Hematopoietic multipotent progenitor cell treated with erythropoietin and hydrocortisone succinate and interleukin-3 and kit ligand, for 17 days (in vitro differentiated cells): Measurements from ENCODE around the gene RNFT2.

Source experiments
- DNase-seq: peaks from one replicate; pipeline ENCODE4 v3.0.0-alpha.2; 2015; ENCODE audit warnings: low spot score

The RNFT2 gene

DNA sequence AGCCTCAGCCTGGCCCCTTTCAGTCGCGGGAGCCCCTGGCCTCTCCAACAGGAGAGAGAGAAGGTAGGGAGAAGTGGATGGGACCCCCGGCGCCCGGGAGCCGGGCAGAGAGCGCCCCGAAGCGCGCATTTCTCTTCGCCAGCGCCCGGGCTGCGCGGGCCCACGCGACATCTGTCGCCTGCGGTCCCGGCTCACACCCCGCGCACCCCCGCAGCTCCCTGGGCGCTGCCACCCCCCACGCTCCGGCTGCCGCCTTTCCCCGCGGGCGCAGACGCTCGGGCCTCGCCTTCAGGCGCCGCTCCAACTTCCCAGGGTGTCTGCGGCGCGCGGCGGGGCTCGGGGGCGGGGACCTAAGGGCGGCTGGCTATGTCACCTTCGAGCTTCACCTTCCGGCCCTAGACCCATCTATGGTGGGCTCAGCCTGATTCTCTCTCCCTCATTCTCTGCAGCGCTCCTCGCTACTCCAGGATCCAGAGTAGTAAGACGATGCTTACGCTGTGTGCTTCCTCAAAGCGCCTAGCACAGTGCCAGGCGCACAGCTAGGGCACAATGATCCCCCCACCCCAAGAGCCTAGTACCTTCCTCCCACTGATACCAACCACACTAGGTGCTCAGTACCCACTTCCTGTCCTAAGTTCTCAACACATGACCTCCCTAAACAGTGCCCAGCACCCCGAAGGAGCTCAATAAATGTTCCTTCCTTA, 141.5 kb downstream of the RNFT2 start:
- DNase-seq = no peak

DNA sequence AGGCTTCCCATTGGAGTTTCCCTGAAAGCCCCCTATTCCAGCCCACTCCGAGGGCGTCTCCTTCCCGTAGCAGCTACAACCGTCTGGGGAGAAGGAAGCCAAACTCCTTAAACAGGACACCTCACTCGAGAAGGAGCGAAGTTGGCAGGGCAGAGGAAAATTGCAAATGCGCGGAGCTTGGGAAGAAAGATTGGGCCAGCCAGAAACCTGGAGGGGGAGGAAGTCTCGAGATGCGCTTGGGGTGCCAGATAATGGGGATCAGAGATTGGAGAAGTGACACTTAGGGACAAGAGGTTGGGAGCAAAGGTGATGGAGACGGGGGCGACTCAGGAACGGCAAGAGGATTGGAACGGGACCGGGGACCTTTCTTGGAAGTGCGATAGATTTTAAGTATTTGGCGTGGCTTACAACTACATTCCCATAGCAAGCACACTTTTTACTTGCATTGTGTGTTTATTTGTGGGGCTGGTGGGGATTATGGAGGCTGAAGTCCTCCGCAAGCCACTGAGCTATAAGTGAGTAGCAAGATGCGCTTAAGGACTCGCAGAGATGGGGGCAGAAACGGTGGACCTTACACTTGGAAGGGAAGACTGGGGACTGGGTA, 142.2 kb downstream of the RNFT2 start:
- no peak for DNase-seq

- no peak for DNase-seq
Measured at GRCh38 chr12:116880817-116881324, 142.8 kb downstream of the RNFT2 start.

DNA sequence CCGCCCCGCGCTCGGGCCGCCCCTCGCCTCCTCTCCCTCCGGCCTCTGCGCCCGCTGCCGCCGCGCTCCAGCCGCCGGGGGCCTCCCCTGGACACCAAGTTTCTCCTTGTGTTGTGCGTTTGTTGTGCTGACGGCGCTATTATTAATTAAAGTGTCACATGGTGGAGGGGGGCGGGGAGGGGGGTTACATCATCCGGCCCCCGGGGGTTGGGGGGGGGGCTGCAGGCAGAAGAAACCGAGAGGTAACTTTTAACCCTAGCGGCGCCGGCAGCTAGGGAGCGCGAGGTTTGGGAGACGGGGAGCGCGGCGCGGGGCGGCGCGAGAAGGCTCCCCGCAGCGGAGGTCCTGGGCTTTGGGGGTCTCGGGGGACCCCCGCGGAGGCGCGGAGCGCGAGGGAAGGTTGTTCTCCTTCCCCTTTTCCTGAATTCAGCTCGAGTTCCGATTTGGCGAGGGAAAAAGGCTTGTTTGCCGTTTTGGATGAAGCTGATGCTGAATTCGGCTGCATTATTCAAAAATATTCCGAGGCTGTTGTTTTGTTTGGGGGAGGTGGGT, 143.3 kb downstream of the RNFT2 start, which contains the start of gene HRK:
TSS of gene HRK (minus strand) at position 117 of the 552 bp plus-strand sequence. CDS start 134 bp downstream, outside the sequence.
- DNase-seq = no peak

DNA sequence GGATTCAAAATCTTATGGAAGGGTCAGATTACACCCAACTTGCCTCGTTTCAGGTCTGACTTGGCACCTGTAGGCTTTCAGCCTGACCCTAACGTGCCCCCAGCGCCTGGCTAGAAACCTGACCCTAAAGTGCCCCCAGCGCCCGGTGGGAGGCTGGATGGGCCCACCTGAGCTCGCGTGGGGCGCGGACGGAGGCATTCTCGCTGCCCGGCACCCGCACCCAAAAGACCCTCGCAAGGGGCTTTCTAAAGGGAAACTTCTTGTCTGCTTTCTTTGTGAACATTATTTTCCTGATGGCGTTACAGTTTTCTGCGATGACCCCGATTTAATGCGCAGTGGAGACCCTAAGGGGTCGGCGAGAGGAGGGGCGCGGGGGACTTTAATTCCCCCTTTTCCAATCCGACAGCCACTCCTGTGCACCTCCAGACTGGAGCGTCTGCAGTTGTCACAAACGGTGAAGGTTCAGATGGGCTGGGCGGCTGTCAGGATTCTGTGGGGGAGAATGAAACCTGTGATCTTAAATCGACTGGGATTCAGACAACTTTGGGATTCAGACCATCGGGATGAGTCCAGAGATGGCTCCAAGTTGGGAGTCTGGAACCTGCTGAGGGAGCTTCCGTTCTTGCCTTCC, 143.9 kb downstream of the RNFT2 start:
- no peak for DNase-seq

DNA sequence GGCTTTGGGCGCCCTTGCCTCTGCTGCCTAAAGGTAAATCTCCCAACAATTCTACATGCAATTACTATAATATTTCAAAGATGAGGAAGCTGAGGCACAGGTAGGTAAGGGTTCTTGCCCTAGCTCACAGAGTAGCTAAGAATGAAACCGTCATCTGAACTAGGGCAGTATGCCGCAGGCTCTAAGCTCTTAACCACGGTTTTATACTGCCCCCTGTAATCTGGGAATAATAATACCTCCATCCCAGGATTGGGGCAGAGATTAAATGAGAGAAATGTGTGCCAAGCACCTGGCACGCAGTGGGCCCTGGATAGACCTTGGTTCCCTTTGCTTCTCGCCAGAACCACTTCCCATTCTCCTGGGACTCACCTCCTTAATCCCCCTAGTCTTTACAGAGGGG, 144.6 kb downstream of the RNFT2 start:
- no peak for DNase-seq

DNA sequence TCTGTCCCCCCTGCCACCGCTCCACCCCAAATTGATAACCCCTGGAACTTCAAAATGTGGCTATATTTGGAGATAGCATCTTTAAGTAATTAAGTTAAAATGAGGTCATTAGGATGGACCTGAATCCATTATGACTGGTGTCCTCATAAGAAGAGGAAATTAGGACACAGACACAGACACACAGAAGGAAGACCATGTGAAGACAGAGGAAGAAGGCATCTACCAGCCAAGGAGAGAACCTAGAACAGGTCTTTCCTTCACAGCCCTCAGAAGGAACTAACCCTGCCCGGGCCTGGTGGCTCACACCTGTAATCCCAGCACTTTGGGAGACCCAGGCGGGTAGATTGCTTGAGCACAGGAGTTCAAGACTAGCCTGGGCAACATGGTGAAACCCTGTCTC, 146.8 kb downstream of the RNFT2 start:
- no peak for DNase-seq

- DNase-seq = no peak
Measured at GRCh38 chr12:116885491-116885890, 147.4 kb downstream of the RNFT2 start.

- no peak for DNase-seq
Measured at GRCh38 chr12:116887244-116887643, 149.1 kb downstream of the RNFT2 start.

DNA sequence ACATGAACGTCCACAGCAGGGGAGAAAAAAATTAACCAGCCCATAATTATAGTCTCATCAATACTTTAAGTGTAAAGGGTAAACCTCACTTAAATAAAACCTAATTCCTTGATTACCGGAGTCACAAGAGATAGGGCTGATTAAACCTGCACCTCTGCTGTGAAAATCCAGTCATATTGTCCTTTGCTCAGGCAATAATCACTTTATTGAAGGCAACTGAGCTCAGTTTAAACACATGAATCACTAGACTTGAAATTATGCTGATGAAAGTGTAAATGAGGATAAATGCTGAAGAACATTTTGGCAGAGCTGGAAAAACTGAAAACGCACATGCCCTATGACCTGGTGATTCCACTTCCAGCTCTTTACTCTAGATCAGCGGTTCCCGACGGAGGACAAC, 149.8 kb downstream of the RNFT2 start:
- DNase-seq = no peak

DNA sequence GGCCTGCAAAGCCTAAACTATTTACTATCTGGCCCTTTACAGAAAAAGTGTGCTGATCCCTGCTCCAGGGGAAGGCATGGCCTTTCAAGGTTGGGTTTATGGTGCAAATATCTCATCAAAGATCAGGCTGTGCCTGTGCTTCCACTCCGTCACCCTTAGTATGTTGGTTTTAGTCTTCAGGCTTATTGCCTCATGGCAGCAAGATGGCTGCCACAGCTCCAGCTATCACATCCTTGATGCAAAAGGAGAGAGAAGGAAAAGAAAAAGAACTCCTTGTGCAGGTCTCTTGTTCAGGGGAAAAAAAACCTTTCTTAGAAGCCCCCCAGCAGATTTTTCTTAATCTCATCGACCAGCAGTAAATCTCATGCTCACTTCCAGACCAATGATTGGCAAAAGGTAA, 152.2 kb downstream of the RNFT2 start:
- no peak for DNase-seq

- no peak for DNase-seq
Measured at GRCh38 chr12:116891019-116891418, 152.9 kb downstream of the RNFT2 start.

- no peak for DNase-seq
Measured at GRCh38 chr12:116892349-116893140, 154.4 kb downstream of the RNFT2 start.

GRCh38 chr12:116894913-116895312, 156.8 kb downstream of the RNFT2 start:
- DNase-seq = no peak

GRCh38 chr12:116896411-116896924, 158.4 kb downstream of the RNFT2 start:
- DNase-seq = no peak

DNA sequence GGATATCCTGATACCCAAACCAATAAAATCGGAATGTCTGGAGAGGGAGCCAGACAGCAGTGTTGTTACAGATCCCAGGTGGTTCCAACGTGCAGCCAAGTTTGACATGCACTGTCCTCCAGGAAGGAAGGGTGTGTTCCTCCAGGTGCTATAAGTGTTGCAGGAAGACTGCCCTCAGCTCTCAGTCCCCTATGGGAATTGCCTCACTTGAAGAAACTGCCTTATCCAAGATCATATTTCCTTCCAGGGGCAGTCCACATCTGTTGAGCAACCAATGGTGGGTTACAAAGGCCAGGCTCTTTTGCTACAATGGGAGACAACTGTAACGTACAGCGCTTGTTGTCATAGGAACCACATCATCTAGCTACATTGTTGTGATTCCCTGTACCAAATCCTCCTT, 159.4 kb downstream of the RNFT2 start:
- DNase-seq = no peak

DNA sequence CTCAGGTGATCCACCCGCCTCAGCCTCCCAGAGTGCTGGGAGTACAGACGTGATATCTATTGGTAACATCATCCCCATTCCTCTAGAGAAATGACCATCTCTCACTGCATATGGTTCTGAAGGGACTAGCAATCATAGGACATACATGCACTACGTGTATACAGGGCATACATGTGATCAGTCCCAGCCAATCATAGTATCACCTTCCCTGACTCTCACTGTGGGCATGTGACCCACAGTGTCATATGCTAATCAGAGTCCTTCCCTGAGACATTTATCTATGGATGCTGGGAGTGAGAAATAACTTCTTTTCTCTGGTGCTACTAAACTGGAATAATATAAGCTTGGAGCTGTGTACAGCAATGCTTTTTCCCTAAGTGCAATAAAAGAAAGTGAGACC, 160.6 kb downstream of the RNFT2 start:
- DNase-seq = no peak

GRCh38 chr12:116901612-116902011, 163.5 kb downstream of the RNFT2 start:
- DNase-seq = no peak
